ENCODE data around the gene TMEM222.

DNA sequence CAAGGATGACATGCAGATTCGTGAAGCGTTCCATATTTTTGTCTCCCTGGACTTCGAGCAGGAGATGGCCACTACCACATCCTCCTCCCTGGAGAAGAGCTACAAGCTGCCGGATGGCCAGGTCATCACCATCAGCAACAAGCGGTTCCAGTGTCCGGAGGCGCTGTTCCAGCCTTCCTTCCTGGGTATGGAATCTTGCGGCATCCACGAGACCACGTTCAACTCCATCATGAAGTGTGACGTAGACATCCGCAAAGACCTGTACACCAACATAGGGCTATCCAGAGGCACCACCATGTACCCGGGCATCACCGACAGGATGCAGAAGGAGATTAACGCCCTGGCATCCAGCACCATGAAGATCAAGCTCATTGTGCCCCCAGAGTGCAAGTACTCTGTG is 3.3 kb downstream of the TMEM222 start:
- TF ChIP-seq, protein P1, sequence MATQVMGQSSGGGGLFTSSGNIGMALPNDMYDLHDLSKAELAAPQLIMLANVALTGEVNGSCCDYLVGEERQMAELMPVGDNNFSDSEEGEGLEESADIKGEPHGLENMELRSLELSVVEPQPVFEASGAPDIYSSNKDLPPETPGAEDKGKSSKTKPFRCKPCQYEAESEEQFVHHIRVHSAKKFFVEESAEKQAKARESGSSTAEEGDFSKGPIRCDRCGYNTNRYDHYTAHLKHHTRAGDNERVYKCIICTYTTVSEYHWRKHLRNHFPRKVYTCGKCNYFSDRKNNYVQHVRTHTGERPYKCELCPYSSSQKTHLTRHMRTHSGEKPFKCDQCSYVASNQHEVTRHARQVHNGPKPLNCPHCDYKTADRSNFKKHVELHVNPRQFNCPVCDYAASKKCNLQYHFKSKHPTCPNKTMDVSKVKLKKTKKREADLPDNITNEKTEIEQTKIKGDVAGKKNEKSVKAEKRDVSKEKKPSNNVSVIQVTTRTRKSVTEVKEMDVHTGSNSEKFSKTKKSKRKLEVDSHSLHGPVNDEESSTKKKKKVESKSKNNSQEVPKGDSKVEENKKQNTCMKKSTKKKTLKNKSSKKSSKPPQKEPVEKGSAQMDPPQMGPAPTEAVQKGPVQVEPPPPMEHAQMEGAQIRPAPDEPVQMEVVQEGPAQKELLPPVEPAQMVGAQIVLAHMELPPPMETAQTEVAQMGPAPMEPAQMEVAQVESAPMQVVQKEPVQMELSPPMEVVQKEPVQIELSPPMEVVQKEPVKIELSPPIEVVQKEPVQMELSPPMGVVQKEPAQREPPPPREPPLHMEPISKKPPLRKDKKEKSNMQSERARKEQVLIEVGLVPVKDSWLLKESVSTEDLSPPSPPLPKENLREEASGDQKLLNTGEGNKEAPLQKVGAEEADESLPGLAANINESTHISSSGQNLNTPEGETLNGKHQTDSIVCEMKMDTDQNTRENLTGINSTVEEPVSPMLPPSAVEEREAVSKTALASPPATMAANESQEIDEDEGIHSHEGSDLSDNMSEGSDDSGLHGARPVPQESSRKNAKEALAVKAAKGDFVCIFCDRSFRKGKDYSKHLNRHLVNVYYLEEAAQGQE (IDR thresholded peaks at IDR 0.05; ENCODE audit: insufficient read depth in 1 of 2, low read depth in 2 of 2, low read length in 2 of 2): no peak
- TF ChIP-seq SIN3A (IDR thresholded peaks at IDR 0.05; ENCODE audit: borderline replicate concordance, insufficient read depth, low read length) (no peak), TAF1 (IDR thresholded peaks at IDR 0.05; ENCODE audit: borderline replicate concordance, insufficient read depth, low read length) (no peak), POLR2AphosphoS5 (IDR thresholded peaks at IDR 0.05; ENCODE audit: low read depth, low read length) (no peak)

Measured in PFSK-1 (cell line).